Left lung (tissue), 10 donors: ENCODE results near the gene CAV2. TPM values are rescaled to one million over a fixed set of nuclear protein-coding genes. Genes with fewer than 3 reads are reported as not detected.

ENCODE experiments used
- ATAC-seq: fragments of 200-7000 bp; cut with Tn5 transposase; one replicate; pipeline ENCODE4 v1.9.1; 2020; ENCODE audit warnings: moderate library complexity
- DNase-seq, 4 donors: peaks; one replicate each; pipeline ENCODE4 v3.0.0-alpha.2; 2013 to 2020
- H3K27ac ChIP-seq, 2 donors: fragments of 200-600 bp; sonication (generic) in 1 of 2; one replicate each; pipeline versions ENCODE4 v1.5.0 to v1.8.0; 2020 to 2021
- H3K27me3 ChIP-seq, 2 donors: fragments of 200-600 bp; sonication (generic) in 1 of 2; one replicate each; pipeline versions ENCODE4 v1.5.0 to v1.8.0; 2020 to 2021
- H3K36me3 ChIP-seq, 2 donors: fragments of 200-600 bp; sonication (generic) in 1 of 2; one replicate each; pipeline versions ENCODE4 v1.5.0 to v1.8.0; 2020 to 2021
- H3K4me1 ChIP-seq, 2 donors: fragments of 200-600 bp; one replicate each; pipeline ENCODE4 v1.8.0; 2021
- H3K4me3 ChIP-seq, 2 donors: fragments of 200-600 bp; sonication (generic) in 1 of 2; one replicate each; pipeline versions ENCODE4 v1.5.0 to v1.8.0; 2020 to 2021; ENCODE audit warnings: mild to moderate bottlenecking in 1 of 2
- H3K9me3 ChIP-seq, 2 donors: fragments of 200-600 bp; sonication (generic) in 1 of 2; one replicate each; pipeline versions ENCODE4 v1.5.0 to v1.8.0; 2020 to 2021
- CTCF ChIP-seq, 2 donors: fragments of 200-600 bp; sonication (generic) in 1 of 2; IDR thresholded peaks; one replicate each; pipeline versions ENCODE4 v1.5.0 to v1.8.0; 2021; ENCODE audit warnings: antibody characterized with exemption in 2 of 2
- intact Hi-C, 2 donors: fragments of 100-400 bp; cut with DNase I; formaldehyde crosslinking; loops; one replicate each; pipeline versions ENCODE4 v1.11.2 to v1.14.2; 2022
- polyA plus RNA-seq, 6 donors: library from polyadenylated mRNA; unstranded; fragments of 120-200 nt; gene quantifications; one replicate each; pipeline ENCODE4 v1.2.1, GENCODE V29; 2013; ENCODE audit not compliant: insufficient read length in 6 of 6
- total RNA-seq, 2 donors: library from RNA; stranded (reverse); fragmentation: NEBNext Ultra II Directional; extraction: Animal tissue kit (Norgen Biotek cat#: 25700); gene quantifications; one replicate each; pipeline ENCODE4 v1.2.1, GENCODE V29; 2021
- donor health status: DM: no; HTN: yes; CAD: no.
- donor health status: DM: no; HTN: no; CAD: no.

The CAV2 gene
- total and polyA plus RNA-seq, 8 donors = 85.2 to 210 (median 91.4) TPM

GRCh38 chr7:116534790-116535189 lies 35.3 kb downstream of the CAV2 start:
- no peak overlapping the region for H3K4me3 ChIP-seq
- TF ChIP-seq CTCF (IDR thresholded peaks at IDR 0.05) = no peak
- H3K27me3 ChIP-seq = no peaks in the 10 kb centered on the region
- no peaks in the 10 kb centered on the region for H3K9me3 ChIP-seq
- intact Hi-C loops = loop anchor here in 1 of 2 donors (10.0 kb wide), 2 partner anchors 50 to 180 kb away; no protein-coding TSS in a partner anchor
- peaks cover 0 to 15% of the 10 kb centered on the region in 2 donors for H3K36me3 ChIP-seq
- peaks cover 8 to 40% of the 10 kb centered on the region in 2 donors for H3K4me1 ChIP-seq
- DNase-seq = no peak
- ATAC-seq = peak; percentile 45
- H3K27ac ChIP-seq = peak overlapping the region in 1 of 2 donors; percentile 13

- TF ChIP-seq CTCF (IDR thresholded peaks at IDR 0.05) = no peak
- intact Hi-C loops = loop anchor here in 1 of 2 donors (10.0 kb wide), 2 partner anchors 49 to 181 kb away; no protein-coding TSS in a partner anchor
Observed at GRCh38 chr7:116535416-116535815, 35.9 kb downstream of the CAV2 start.

GRCh38 chr7:116538138-116538537 lies 38.6 kb downstream of the CAV2 start:
- H3K27ac ChIP-seq = peak overlapping the region in 1 of 2 donors; percentile 28
- DNase-seq (no peak), ATAC-seq (no peak)
- no peak overlapping the region for H3K4me3 ChIP-seq
- intact Hi-C loops = loop anchor here in 1 of 2 donors (10.0 kb wide), 2 partner anchors 47 to 183 kb away; no protein-coding TSS in a partner anchor
- H3K9me3 ChIP-seq = no peaks in the 10 kb centered on the region
- no peaks in the 10 kb centered on the region for H3K27me3 ChIP-seq
- peaks cover 6 to 55% of the 10 kb centered on the region in 2 donors for H3K4me1 ChIP-seq
- peaks cover 0 to 15% of the 10 kb centered on the region in 2 donors for H3K36me3 ChIP-seq
- no peak for TF ChIP-seq CTCF (IDR thresholded peaks at IDR 0.05)

More at GRCh38 chr7:116535416-116535815, 35.9 kb downstream of the CAV2 start:
- ATAC-seq = no peak
- no peak overlapping the region for H3K27ac ChIP-seq
- no peak overlapping the region for H3K4me3 ChIP-seq
- DNase-seq = no peak
- no peaks in the 10 kb centered on the region for H3K27me3 ChIP-seq
- H3K9me3 ChIP-seq = no peaks in the 10 kb centered on the region
- H3K36me3 ChIP-seq = peaks cover 0 to 15% of the 10 kb centered on the region in 2 donors
- peaks cover 8 to 40% of the 10 kb centered on the region in 2 donors for H3K4me1 ChIP-seq

GRCh38 chr7:116539879-116540278 lies 40.3 kb downstream of the CAV2 start:
- Histone ChIP-seq H3K4me3 (no peak overlapping the region), H3K9me3 (no peaks in the 10 kb centered on the region), H3K27ac (peak overlapping the region in 1 of 2 donors; percentile 28), H3K36me3 (peaks cover 0 to 15% of the 10 kb centered on the region in 2 donors), H3K4me1 (peaks cover 4 to 49% of the 10 kb centered on the region in 2 donors), H3K27me3 (no peaks in the 10 kb centered on the region)
- no peak for TF ChIP-seq CTCF (IDR thresholded peaks at IDR 0.05)
- ATAC-seq = no peak
- no peak for DNase-seq
- intact Hi-C loops = loop anchor here in 1 of 2 donors (10.0 kb wide), 2 partner anchors 45 to 185 kb away; no protein-coding TSS in a partner anchor

- H3K4me3 ChIP-seq = no peak overlapping the region
- intact Hi-C loops = no loop called here
- H3K4me1 ChIP-seq = peaks cover 4 to 43% of the 10 kb centered on the region in 2 donors
- peak overlapping the region in 1 of 2 donors; percentile 28 for H3K27ac ChIP-seq
- no peaks in the 10 kb centered on the region for H3K9me3 ChIP-seq
- H3K27me3 ChIP-seq = no peaks in the 10 kb centered on the region
- no peak for DNase-seq
- no peak for ATAC-seq
- no peak for TF ChIP-seq CTCF (IDR thresholded peaks at IDR 0.05)
- peaks cover 0 to 15% of the 10 kb centered on the region in 2 donors for H3K36me3 ChIP-seq
Observed at GRCh38 chr7:116540743-116541142, 41.2 kb downstream of the CAV2 start.
